Measurements from ENCODE around the gene RARB. TPM values are rescaled to one million over a fixed set of nuclear protein-coding genes. Genes with fewer than 3 reads are reported as not detected.

RARB gene
- total RNA-seq, result 5.6 TPM
- long read RNA-seq, transcript RARB-201 (8 exons, 3,084 nt), result major isoform, 13 of 15 reads
- long read RNA-seq, partial matches to known transcripts, result 1 of 15 reads
- long read RNA-seq, other reads (novel, unspliced or antisense), result 0 of 15 reads

GRCh38 chr3:25427942-25428788 lies at the start of gene RARB:
RARB (plus strand) TSS chr3:25428263; CDS start chr3:25428732, 469 bp downstream.
- DNase-seq, result peak; percentile 56
- intact Hi-C loops (cut with DNase I), result no loop called here

GRCh38 chr3:25378786-25379311 lies 49.2 kb upstream of the RARB start:
- no peak for DNase-seq
- Histone ChIP-seq H3K9me3 (no peaks in the 10 kb centered on the region), H3K4me1 (no peaks in the 10 kb centered on the region), H3K27me3 (ENCODE audit: low read depth) (no peaks in the 10 kb centered on the region), H3K4me3 (no peak overlapping the region), H3K27ac (no peak overlapping the region), H3K36me3 (no peaks in the 10 kb centered on the region)
- ATAC-seq, result no peak
- intact Hi-C loops (cut with DNase I), result no loop called here
- TF ChIP-seq, protein P1, sequence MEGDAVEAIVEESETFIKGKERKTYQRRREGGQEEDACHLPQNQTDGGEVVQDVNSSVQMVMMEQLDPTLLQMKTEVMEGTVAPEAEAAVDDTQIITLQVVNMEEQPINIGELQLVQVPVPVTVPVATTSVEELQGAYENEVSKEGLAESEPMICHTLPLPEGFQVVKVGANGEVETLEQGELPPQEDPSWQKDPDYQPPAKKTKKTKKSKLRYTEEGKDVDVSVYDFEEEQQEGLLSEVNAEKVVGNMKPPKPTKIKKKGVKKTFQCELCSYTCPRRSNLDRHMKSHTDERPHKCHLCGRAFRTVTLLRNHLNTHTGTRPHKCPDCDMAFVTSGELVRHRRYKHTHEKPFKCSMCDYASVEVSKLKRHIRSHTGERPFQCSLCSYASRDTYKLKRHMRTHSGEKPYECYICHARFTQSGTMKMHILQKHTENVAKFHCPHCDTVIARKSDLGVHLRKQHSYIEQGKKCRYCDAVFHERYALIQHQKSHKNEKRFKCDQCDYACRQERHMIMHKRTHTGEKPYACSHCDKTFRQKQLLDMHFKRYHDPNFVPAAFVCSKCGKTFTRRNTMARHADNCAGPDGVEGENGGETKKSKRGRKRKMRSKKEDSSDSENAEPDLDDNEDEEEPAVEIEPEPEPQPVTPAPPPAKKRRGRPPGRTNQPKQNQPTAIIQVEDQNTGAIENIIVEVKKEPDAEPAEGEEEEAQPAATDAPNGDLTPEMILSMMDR (IDR thresholded peaks at IDR 0.05), result no peak

More at GRCh38 chr3:25427942-25428788, at the start of gene RARB:
- H3K4me1 ChIP-seq, result peaks cover 9% of the 10 kb centered on the region
- H3K27me3 ChIP-seq (ENCODE audit: low read depth), result peaks cover 5% of the 10 kb centered on the region
- TF ChIP-seq, protein P1 (IDR thresholded peaks at IDR 0.05), result no peak
- peak; percentile 86 to 89 for ATAC-seq
- H3K4me3 ChIP-seq, result peak within 1 kb of the TSS; percentile 60
- H3K27ac ChIP-seq, result peak within 1 kb of the TSS; percentile 85
- H3K36me3 ChIP-seq, result no peaks in the 10 kb centered on the region
- H3K9me3 ChIP-seq, result no peaks in the 10 kb centered on the region

DNA sequence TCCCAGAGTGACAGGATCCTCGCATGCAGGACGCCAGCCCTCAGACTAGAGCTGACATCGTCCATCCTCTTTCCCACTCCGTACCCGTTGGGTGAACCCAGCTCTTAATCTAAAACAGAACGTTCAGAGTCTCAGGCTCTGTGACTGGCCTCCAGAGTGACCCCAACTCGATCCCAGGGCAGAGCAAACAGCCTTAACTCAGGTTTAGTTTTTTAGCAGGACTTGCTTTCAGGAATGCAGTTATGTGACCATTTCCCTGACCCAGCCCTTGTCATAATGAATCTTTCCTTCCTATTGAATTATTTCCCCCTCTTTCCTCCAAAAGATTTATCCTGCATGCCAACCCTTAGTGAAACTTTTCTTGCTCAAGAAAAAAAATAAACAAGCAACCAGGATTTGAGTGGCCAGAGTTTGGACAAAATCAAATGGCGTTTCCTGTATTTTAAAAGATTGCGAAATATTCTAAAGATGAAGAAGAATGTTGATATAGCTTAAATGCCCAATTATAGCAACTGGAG lies 47.8 kb upstream of the RARB start:
- Histone ChIP-seq H3K9me3 (no peaks in the 10 kb centered on the region), H3K27ac (no peak overlapping the region), H3K4me3 (no peak overlapping the region), H3K36me3 (no peaks in the 10 kb centered on the region), H3K27me3 (ENCODE audit: low read depth) (no peaks in the 10 kb centered on the region), H3K4me1 (no peaks in the 10 kb centered on the region)
- TF ChIP-seq, protein P1 (IDR thresholded peaks at IDR 0.05), result no peak
- no peak for DNase-seq
- no peak for ATAC-seq
- intact Hi-C loops (cut with DNase I), result no loop called here

- ATAC-seq (no peak), DNase-seq (no peak)
- intact Hi-C loops (cut with DNase I), result no loop called here
- no peaks in the 10 kb centered on the region for H3K36me3 ChIP-seq
- TF ChIP-seq, protein P1 (IDR thresholded peaks at IDR 0.05), result no peak
- H3K27ac ChIP-seq, result no peak overlapping the region
- no peaks in the 10 kb centered on the region for H3K4me1 ChIP-seq
- no peaks in the 10 kb centered on the region for H3K9me3 ChIP-seq
- H3K27me3 ChIP-seq (ENCODE audit: low read depth), result no peaks in the 10 kb centered on the region
- H3K4me3 ChIP-seq, result no peak overlapping the region
Measured at GRCh38 chr3:25381083-25381482, 47.0 kb upstream of the RARB start.

- no peak overlapping the region for H3K27ac ChIP-seq
- intact Hi-C loops (cut with DNase I), result no loop called here
Measured at GRCh38 chr3:25384471-25384870, 43.6 kb upstream of the RARB start.

More at GRCh38 chr3:25384471-25384870, 43.6 kb upstream of the RARB start:
- Histone ChIP-seq H3K4me3 (no peak overlapping the region), H3K4me1 (no peaks in the 10 kb centered on the region), H3K27me3 (ENCODE audit: low read depth) (no peaks in the 10 kb centered on the region), H3K9me3 (no peaks in the 10 kb centered on the region), H3K36me3 (no peaks in the 10 kb centered on the region)
- ATAC-seq (no peak), DNase-seq (no peak)
- TF ChIP-seq, protein P1 (IDR thresholded peaks at IDR 0.05), result no peak
